ACC112 (cell line): ENCODE data around the gene SAYSD1.

Experiments used
- H2AFZ ChIP-seq: fragments of 200-600 bp; sonication (generic); one replicate; pipeline ENCODE4 v1.6.0; 2017; ENCODE audit warnings: antibody characterized with exemption, low read length; ENCODE audit not compliant: unreplicated experiment
- H3K27ac ChIP-seq: fragments of 200-600 bp; sonication (generic); 2 replicates; pipeline ENCODE4 v1.5.1; 2014; ENCODE audit warnings: low read depth, mild to moderate bottlenecking, antibody characterized with exemption, low read length, moderate library complexity
- H3K27me3 ChIP-seq: fragments of 200-600 bp; sonication (generic); 2 replicates; pipeline ENCODE4 v1.6.1; 2014; ENCODE audit warnings: mild to moderate bottlenecking, antibody characterized with exemption, low read length, moderate library complexity, mixed read lengths; ENCODE audit not compliant: insufficient read depth
- H3K36me3 ChIP-seq: fragments of 200-600 bp; sonication (generic); 2 replicates; pipeline ENCODE4 v1.6.1; 2016; ENCODE audit warnings: mild to moderate bottlenecking, antibody characterized with exemption, low read length, moderate library complexity, mixed read lengths; ENCODE audit not compliant: insufficient read depth
- H3K4me1 ChIP-seq: fragments of 200-600 bp; sonication (generic); one replicate; pipeline ENCODE4 v1.6.1; 2016; ENCODE audit warnings: low read length, mixed read lengths; ENCODE audit not compliant: insufficient read depth, unreplicated experiment, control insufficient read depth
- H3K4me3 ChIP-seq: fragments of 200-600 bp; sonication (generic); 2 replicates; pipeline ENCODE4 v1.5.1; 2014; ENCODE audit warnings: mild to moderate bottlenecking, low read depth, low read length
- H3K79me2 ChIP-seq: fragments of 200-600 bp; sonication (generic); one replicate; pipeline ENCODE4 v1.6.0; 2016; ENCODE audit warnings: low read length; ENCODE audit not compliant: control insufficient read depth, unreplicated experiment, insufficient read depth

Gene SAYSD1

GRCh38 chr6:39108041-39108839 lies 6.7 kb downstream of the SAYSD1 start:
- H3K4me1 ChIP-seq, result no peaks in the 10 kb centered on the region
- no peak overlapping the region for H3K27ac ChIP-seq
- H3K4me3 ChIP-seq, result no peak overlapping the region
- H2AFZ ChIP-seq, result no peak overlapping the region
- H3K79me2 ChIP-seq, result no peaks in the 10 kb centered on the region
- H3K27me3 ChIP-seq, result no peaks in the 10 kb centered on the region
- 0 out of 2 replicates have a peak, but pooled peaks cover 10% of the 10 kb centered on the region for H3K36me3 ChIP-seq

DNA sequence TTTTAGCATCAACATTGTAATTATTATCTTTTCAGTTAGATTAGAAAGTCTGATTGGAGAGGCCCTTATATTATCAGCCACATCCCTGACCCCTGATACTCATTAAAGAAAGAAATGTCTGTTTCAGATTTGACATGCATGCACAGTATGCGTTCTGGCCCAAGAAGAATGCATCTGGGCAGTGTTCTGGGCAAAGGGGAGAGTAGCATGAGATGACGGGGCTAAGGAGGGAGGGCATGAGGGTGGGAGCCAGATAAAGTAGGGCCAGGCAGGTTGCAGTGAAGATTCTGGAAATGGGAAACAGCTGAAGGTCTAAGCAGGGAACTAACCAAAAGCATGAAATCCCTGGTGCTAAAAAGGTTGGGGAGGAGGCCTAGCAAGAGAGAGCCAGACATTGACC lies 7.3 kb downstream of the SAYSD1 start:
- Histone ChIP-seq H3K4me1 (no peaks in the 10 kb centered on the region), H3K36me3 (0 out of 2 replicates have a peak, but pooled peaks cover 10% of the 10 kb centered on the region), H3K79me2 (no peaks in the 10 kb centered on the region), H3K27ac (no peak overlapping the region), H3K27me3 (no peaks in the 10 kb centered on the region), H3K4me3 (no peak overlapping the region), H2AFZ (no peak overlapping the region)

DNA sequence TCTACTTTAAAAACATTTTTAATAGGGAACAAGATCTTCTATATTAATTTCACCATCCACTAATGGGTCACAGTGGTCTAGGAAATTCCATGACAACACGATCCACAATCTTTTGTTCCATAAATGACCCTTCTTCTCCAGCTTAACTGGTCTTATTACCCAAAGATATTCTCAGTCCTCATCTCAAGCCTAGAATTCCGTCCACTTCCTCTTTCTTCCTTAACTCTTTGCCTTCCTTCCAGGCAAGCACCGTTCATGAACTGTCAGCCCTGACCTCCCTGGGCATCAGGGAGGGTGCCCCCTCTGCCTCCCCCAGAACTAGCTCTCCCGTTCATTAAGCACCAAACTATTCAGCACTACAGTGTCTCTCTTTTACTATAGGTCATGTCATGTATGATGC lies 8.0 kb downstream of the SAYSD1 start:
- no peak overlapping the region for H2AFZ ChIP-seq

GRCh38 chr6:39104528-39104927 lies 10.5 kb downstream of the SAYSD1 start:
- H3K79me2 ChIP-seq, result no peaks in the 10 kb centered on the region
- no peaks in the 10 kb centered on the region for H3K27me3 ChIP-seq
- no peak overlapping the region for H3K27ac ChIP-seq
- H3K36me3 ChIP-seq, result 0 out of 2 replicates have a peak, but pooled peaks cover 3% of the 10 kb centered on the region
- H3K4me3 ChIP-seq, result no peak overlapping the region
- no peaks in the 10 kb centered on the region for H3K4me1 ChIP-seq
- H2AFZ ChIP-seq, result no peak overlapping the region

More for the DNA sequence above, 8.0 kb downstream of the SAYSD1 start:
- H3K36me3 ChIP-seq, result 0 out of 2 replicates have a peak, but pooled peaks cover 10% of the 10 kb centered on the region
- H3K79me2 ChIP-seq, result no peaks in the 10 kb centered on the region
- H3K27me3 ChIP-seq, result no peaks in the 10 kb centered on the region
- no peak overlapping the region for H3K27ac ChIP-seq
- no peaks in the 10 kb centered on the region for H3K4me1 ChIP-seq
- no peak overlapping the region for H3K4me3 ChIP-seq

DNA sequence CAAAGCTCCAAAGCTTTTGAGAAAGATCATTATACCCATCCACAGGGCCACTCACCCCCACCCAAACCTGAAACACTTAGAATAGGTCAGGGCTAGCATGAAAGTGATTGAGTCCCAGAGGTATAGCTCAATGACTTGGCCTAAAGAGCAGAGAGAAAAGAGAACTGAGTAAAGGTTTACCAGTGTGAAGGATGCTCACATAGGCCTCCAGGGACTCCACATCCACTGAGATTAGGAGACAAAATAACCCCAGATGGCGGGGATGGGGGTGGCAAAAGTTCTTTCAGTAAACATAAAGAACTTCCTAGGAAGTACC lies 12.2 kb downstream of the SAYSD1 start:
- Histone ChIP-seq H3K4me3 (no peak overlapping the region), H3K27ac (no peak overlapping the region), H3K79me2 (no peaks in the 10 kb centered on the region), H2AFZ (no peak overlapping the region), H3K36me3 (0 out of 2 replicates have a peak, but pooled peaks cover 3% of the 10 kb centered on the region), H3K4me1 (no peaks in the 10 kb centered on the region), H3K27me3 (no peaks in the 10 kb centered on the region)

DNA sequence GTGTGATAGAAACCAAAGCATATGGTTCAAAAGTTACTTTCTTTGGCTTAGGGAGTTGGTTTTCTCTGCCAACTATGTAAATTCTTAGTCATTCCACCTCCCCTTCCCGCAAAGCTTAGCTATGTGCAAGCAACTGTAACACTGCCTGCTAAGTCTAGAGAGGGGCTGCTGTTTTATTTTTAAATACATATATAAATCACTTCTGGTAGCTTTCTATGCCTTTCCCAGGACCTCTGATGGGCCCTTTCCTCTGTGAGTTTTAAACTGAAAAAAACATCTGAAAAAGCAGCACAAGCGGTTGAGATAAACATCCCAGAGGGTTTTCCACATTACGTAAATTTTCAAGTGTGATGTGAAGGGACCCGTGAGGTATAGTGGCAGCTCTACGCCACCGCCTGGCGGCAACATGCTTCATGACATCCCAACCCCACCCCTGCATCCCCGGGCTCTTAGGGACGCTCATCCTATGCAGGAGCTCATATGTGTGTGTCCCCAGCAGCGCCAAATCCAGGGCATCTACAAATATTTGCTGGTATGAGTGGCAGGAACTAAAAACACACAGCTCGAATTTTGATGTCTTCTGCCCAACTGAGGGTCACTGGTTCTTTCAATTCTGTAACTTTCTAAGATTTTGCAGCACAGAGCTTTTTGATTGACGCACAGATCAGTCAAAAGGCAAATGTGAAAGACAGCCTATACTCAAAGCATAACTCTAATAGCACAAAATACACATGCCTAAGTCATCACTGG lies 12.7 kb downstream of the SAYSD1 start:
- Histone ChIP-seq H3K79me2 (no peaks in the 10 kb centered on the region), H3K27ac (no peak overlapping the region), H3K27me3 (no peaks in the 10 kb centered on the region), H3K36me3 (0 out of 2 replicates have a peak, but pooled peaks cover 3% of the 10 kb centered on the region), H2AFZ (no peak overlapping the region), H3K4me1 (no peaks in the 10 kb centered on the region), H3K4me3 (no peak overlapping the region)

DNA sequence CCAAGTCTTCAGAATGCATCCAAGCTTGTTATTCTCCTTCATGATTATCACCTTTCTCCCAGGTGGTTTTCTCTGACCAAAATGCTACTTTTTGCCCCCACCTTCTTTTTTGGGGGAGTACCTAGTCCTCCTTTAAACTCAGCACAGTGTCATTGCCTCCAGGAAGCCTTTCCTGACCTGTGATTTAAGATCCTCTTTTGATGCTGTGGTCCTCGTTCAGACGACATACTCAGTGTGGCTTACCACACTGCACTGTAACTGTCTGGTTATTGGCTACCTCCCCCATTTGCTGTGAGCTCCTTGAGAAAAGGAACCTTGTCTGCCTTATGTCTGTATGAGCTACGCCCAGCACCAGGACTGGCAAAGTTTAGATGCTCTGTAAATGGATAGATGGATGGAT lies 14.6 kb downstream of the SAYSD1 start:
- Histone ChIP-seq H3K36me3 (0 out of 2 replicates have a peak, but pooled peaks cover 2% of the 10 kb centered on the region), H3K79me2 (no peaks in the 10 kb centered on the region), H3K4me3 (no peak overlapping the region), H3K27me3 (0 out of 2 replicates have a peak, but pooled peaks cover 4% of the 10 kb centered on the region), H3K4me1 (no peaks in the 10 kb centered on the region), H2AFZ (no peak overlapping the region), H3K27ac (no peak overlapping the region)

DNA sequence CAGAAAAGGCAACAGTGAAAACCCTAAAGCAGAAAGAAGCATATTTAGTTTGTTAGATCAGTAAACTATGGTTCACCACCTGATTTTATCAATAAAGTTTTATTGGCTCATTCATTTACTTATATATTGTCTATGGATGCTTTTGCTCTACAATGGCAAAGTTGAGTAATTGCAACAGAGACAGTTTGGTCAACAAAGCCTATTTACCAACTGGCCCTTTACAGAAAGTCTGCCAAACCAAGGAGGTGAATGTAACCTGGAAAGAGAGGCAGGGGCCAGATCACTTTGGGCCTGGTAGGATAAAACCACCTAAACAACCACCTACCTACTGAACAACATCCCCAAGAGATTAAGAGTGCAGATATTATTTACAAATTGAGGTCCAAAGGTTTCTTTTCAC lies 19.4 kb downstream of the SAYSD1 start:
- Histone ChIP-seq H3K27ac (no peak overlapping the region), H3K36me3 (no peaks in the 10 kb centered on the region)

DNA sequence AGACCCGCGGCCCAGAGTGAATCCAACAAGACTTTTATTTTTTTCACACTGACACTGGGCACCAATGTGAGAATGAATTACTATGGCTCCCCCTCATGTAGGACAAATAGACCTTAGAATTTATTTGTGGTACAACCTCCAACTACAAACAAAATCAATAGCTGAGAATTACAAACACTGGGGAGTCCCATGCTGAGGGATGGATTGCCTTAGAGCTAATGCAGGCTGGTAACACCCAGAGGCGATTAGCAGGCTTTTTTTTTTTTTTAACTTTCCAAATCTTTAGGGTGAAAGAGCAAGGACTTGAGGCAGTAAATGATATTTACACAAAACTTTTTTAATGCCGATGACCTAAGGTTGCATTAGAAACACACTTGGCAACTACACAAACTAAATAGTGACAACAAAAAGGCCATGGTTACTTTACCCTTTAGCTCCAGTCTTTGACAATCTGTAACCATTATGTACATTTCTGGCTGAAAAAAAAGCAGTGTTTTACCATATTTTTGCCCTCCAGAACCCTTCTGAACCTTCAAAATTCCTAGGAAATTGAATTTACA lies 21.8 kb downstream of the SAYSD1 start:
- Histone ChIP-seq H2AFZ (no peak overlapping the region), H3K4me1 (no peaks in the 10 kb centered on the region), H3K27me3 (peaks cover 59% of the 10 kb centered on the region), H3K79me2 (no peaks in the 10 kb centered on the region), H3K36me3 (no peaks in the 10 kb centered on the region), H3K4me3 (no peak overlapping the region), H3K27ac (no peak overlapping the region)

More for the DNA sequence above, 19.4 kb downstream of the SAYSD1 start:
- H3K27me3 ChIP-seq, result peaks cover 35% of the 10 kb centered on the region
- H3K4me1 ChIP-seq, result no peaks in the 10 kb centered on the region
- H2AFZ ChIP-seq, result no peak overlapping the region
- no peaks in the 10 kb centered on the region for H3K79me2 ChIP-seq
- no peak overlapping the region for H3K4me3 ChIP-seq

DNA sequence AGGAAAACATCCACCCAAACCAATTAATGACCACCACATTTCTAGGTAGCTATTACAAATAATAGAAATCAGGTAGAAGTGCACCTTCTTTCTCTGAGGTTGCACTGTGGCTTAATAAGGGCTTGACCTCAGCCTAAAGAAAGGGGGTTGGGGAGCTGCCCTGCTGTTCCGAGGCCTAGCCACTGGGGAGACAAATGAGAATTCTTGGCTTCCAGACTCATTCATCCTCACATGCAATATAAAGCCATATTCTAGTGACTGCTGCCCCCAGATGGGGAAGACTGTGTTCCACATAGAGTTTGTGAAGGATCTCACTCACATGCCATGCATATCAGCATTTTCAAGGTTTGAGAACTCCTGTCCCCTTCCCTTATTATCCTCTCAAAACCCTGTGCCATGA lies 22.9 kb downstream of the SAYSD1 start:
- no peak overlapping the region for H2AFZ ChIP-seq
- no peak overlapping the region for H3K4me3 ChIP-seq
- no peak overlapping the region for H3K27ac ChIP-seq
- no peaks in the 10 kb centered on the region for H3K4me1 ChIP-seq
- H3K36me3 ChIP-seq, result no peaks in the 10 kb centered on the region
- H3K79me2 ChIP-seq, result no peaks in the 10 kb centered on the region
- H3K27me3 ChIP-seq, result peaks cover 70% of the 10 kb centered on the region
